Measurements from ENCODE around the gene HAGHL.
"Not testable (repeated sequence)": the region's sequence is repeated elsewhere in the genome, so short reads cannot be mapped to it uniquely, and the experiment has no call there.

HAGHL gene

DNA sequence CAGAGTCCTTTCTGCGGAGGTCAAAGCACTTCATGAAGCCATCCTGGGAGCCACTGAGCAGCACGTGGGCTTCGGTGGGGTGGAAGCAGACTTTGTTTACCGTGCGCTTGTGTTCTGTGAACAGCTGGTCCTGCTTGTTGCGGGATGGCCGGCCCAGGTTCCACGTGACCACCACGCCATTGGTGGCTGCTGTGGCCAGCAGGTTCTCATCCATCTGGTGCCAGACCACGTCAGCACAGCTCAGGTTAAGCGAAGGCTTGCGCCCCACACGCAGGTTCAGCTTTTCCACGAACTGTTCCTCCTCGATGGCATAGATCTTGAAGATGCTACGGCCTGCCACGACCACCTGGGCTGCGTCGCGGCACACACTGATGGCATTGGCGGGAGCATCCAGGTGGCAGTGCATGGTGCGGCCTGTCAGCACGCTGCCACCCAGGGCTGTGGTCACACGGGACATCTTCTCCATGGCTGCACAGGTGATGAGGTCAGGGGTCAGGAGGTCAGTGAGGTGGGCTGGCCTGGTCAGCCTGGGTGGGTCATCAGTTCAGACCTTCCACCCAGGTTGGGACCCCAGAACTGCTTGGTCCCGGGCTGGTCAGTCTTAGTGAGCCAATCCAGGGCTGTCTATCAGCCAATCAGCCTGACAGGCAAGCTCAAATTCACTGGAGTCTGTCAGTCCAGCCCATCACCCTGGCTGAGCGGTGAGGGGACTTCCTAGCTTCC lies 37.6 kb upstream of the HAGHL start:
- DNase-seq (ENCODE audit: low read depth in 2 of 2), result no peak

DNA sequence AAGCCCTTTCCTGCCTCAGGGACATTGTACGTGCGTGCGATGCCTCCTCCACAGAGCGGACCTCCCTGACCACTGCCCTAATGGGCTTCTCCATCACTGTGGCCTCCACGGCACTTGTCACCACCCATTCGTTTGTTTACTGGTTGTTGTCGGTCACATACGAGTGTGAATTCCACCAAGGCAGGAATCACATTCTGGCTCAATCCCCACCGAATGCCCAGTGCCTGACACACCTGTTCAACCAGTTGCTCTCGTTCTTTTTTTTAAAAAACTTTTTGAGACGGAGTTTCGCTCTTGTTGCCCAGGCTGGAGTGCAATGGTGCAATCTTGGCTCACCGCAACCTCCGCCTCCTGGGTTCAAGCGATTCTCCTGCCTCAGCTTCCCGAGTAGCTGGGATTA lies 35.7 kb upstream of the HAGHL start:
- DNase-seq (ENCODE audit: low read depth in 2 of 2), result not testable (repeated sequence)

DNA sequence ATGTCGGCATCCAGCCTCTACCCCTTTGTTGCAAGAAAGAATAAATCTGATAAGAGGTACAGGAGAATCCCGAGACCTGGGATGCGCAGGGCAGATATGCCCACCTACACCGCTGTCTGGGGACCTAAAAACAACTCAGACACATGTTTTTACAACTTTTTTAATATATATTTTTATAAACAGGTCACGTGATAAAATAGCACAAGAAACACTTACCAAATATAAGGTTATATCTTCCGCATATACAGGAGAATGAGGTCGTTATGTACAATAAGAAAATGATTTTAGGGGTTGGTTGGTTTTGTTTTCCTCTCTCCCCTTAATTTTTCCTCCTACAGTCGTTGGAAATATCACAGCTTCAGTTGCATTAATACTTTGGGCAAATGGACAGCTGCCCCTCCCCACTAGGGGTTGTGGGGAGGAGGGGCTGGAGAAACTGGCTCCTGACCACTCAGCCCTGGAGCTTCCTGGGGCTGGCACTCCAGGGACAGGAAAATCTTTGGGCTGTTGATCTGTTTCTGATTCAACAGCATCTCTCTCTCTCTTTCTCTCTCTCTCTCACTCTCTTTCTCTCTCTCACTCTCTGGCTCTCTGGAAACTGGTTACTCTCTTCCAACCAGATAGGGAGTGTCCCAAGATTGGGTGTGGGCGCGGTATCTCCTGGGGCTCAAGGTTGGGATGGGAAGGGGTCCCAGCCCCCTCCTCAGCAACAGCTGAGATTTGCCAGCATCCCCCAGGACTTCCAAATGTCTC lies 34.4 kb upstream of the HAGHL start:
- DNase-seq (ENCODE audit: low read depth in 2 of 2), result no peak

DNA sequence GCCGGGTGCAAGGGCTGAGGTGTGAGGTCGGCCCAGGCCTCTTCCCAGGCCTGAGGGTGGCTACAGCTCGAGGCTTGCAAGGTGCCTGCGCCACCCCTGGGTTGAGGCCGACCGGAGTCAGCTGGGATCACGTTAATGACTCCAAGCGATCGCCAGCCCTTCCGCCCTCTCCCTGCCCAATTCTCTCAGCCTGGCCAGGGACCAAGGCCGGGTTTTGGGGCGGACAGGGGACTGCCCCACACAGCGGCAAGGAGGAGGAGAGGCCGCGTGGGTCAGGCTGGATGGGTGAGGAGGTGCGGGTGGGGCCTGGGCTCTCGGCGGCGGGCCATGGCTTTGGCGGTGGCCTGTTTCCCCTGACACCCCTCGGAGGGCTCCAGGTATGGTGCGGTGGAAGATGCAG lies 33.5 kb upstream of the HAGHL start:
- no peak for DNase-seq (ENCODE audit: low read depth in 2 of 2)

DNA sequence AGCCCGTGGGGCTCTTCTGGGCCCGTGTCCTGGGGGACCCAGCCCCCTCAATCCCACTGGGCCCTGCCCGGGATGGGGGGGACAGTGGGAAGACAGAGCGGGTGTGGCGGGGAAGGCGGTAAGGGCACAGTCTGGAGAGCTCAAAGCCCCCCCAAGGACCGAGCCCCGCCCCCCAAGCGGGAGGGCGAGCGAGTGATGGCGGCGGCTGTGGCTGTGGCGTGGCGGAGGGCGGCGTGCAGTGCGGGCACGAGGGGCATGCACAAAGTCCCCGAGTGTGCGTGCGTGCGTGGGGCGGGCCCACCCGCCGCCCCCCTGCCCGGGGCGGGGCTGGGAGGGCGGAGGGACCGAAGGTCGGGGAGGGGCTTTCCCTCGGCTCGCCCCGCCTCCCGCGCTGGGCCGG lies 33.1 kb upstream of the HAGHL start:
- DNase-seq (ENCODE audit: low read depth in 2 of 2), result no peak

- DNase-seq (ENCODE audit: low read depth in 2 of 2), result no peak
Observed at GRCh38 chr16:694187-694862, 32.6 kb upstream of the HAGHL start.

GRCh38 chr16:694863-695354 lies 32.0 kb upstream of the HAGHL start:
- no peak for DNase-seq (ENCODE audit: low read depth in 2 of 2)

DNA sequence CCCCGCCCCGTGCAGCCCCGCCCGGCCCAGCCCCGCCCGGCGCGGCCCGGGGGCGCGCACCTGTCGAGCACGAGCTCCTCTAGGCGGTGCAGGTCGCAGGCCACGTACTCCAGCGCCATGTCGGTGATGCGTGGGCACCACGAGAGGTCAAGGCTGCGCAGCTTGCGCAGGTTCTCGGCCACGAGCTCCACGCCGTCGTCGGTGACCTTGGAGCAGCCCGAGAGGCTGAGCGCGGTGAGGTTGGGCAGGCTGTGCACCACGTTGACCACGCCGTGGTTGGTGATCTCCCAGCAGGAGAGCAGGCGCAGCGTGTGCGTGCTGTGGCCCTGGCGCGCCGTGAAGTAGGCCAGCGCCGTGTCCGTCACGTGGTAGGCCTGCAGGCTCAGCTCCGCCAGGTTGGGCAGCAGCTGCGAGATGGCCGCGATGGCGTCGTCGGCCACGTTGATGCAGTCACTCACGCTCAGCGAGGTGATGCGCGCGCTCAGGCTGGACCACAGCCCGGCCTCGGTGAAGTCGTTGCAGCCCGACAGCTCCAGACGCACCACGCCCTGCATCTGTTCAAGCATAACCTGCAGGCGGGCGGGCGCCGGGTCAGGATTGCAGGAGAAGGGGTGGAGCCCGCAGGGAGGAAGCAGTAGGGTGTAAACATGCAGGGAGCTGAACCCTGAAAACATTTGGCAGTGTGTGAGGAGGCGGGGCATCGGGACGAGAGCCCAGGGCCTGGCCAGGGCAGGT lies 31.4 kb upstream of the HAGHL start:
- peak; percentile 66 to 67 for DNase-seq (ENCODE audit: low read depth in 2 of 2)

GRCh38 chr16:698911-699671 lies 27.8 kb upstream of the HAGHL start:
- no peak for DNase-seq (ENCODE audit: low read depth in 2 of 2)

GRCh38 chr16:700684-701584 lies 26.0 kb upstream of the HAGHL start:
- peak in 1 of 2 donors; percentile 50 for DNase-seq (ENCODE audit: low read depth in 2 of 2)

DNA sequence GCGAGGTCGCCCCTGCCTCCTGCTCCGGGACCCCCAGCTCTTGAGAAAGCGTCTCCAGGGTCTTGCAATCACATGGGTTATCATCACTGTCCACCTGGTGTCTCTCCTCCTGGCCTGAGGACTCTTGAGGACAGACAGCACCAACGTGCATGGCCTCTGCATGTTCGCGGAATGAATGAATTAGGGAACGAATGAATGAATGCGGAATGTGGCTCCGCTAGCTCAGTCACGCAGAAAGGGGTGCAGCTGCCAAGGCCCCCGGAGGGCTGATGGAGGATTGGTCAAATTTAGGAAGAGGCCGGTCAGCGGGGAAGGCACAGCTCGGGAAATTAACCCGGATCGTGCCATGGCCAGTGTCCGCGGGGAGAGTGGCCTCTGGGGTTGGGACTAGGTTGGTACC lies 24.6 kb upstream of the HAGHL start:
- no peak for DNase-seq (ENCODE audit: low read depth in 2 of 2)

DNA sequence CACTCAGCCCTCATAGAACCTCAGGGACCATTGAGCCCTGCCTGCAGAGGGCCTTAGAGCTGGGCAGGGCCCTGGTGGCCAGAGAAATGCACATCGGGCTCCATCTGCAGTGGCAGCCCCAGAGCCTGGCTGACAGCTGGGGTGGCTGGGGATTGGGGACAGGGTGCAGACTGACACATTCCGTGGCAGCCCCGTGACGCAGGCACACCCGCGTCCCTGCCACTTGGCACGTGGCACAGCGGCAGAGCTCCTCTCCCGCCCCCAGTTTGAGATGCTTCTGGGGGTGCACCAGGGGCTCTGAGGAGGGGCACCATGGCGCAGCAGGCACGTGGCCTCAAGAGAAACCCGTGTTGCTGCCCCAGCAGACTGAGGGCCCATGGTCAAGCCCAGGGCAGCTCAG lies 23.5 kb upstream of the HAGHL start:
- no peak for DNase-seq (ENCODE audit: low read depth in 2 of 2)

- DNase-seq (ENCODE audit: low read depth in 2 of 2), result no peak
Observed at GRCh38 chr16:704047-704446, 22.9 kb upstream of the HAGHL start.

GRCh38 chr16:704552-705380 lies 22.1 kb upstream of the HAGHL start:
- DNase-seq (ENCODE audit: low read depth in 2 of 2), result no peak

DNA sequence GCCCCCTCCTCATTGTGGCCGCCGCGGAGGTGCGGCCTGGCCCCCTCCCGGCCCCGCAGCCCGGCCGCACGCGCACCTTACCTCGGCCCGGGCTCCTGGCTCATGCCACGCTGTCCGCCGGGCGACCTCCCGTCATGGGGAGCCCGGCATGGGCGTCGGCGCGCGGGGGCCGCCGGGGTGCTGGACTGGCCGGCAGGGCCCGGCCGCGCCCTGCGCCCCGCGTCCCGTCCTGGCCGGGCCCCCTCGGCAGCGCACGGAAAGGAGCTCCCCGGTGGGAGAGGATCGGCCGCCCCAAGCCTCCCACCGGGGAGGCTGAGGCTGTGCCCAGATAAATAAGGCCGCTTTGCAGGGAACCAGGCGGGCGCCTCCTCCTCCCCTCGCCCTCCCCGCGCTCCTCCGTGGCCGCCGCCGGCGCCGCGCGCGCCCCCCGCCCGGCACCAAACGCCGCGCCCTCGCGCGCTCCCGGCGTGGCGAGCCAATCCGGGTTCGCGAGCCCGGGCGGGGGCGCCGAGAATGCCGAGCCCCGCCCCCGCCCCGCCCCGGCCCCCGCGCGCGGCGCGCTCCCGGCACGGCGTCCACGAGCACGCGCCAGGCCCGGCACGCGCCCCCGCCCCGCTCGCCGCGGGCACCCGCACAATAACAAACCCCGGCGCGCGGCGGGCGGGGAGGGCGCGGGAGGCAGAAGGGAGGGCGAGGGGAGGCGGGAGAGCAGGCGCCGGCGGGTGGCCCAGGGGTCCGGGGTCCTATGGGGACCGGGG lies 21.3 kb upstream of the HAGHL start, which contains the start of gene FBXL16:
FBXL16 (minus strand) TSS at position 371 of the 758 bp plus-strand sequence. CDS start 8,396 bp downstream, outside the sequence.
- no peak for DNase-seq (ENCODE audit: low read depth in 2 of 2)

- no peak for DNase-seq (ENCODE audit: low read depth in 2 of 2)
Observed at GRCh38 chr16:706189-707061, 20.5 kb upstream of the HAGHL start.

- DNase-seq (ENCODE audit: low read depth in 2 of 2), result no peak
Observed at GRCh38 chr16:707062-707538, 19.8 kb upstream of the HAGHL start.

All from stimulated activated CD4-positive, alpha-beta T cell treated with anti-CD3 and anti-CD28 coated beads, Interleukin-1b, Interleukin-23, amount 100 ng/mL, for 4 hours (primary cell).